Neural cell (in vitro differentiated cells): ENCODE measurements around the gene STIM2. TPM values are rescaled to one million over a fixed set of nuclear protein-coding genes. Genes with fewer than 3 reads are reported as not detected.

Source experiments
- H2AFZ ChIP-seq: fragments of 200-600, 300-800 bp; sonication (generic), shearing (Covaris generic); 2 replicates; pipeline ENCODE4 v1.6.0; 2014; ENCODE audit warnings: low read depth, mild to moderate bottlenecking, antibody characterized with exemption, low read length, moderate library complexity
- H3F3A ChIP-seq: fragments of 200-600 bp; shearing (Covaris generic); 2 replicates; pipeline ENCODE4 v1.6.1; 2016; ENCODE audit warnings: mild to moderate bottlenecking, moderate library complexity, mixed read lengths, antibody characterized with exemption, low read length; ENCODE audit not compliant: insufficient read depth, poor library complexity, severe bottlenecking
- H3K27ac ChIP-seq: fragments of 200-600, 300-800 bp; sonication (generic), shearing (Covaris generic); 2 replicates; pipeline ENCODE4 v1.5.1; 2014; ENCODE audit warnings: mild to moderate bottlenecking, low read length, moderate library complexity
- H3K27me3 ChIP-seq: fragments of 300-800, 200-600 bp; sonication (generic), shearing (Covaris generic); 2 replicates; pipeline ENCODE4 v1.6.0; 2014; ENCODE audit warnings: mild to moderate bottlenecking, low read depth, low read length, moderate library complexity; ENCODE audit not compliant: insufficient read depth
- H3K36me3 ChIP-seq: fragments of 300-800, 200-600 bp; sonication (generic), shearing (Covaris generic); 2 replicates; pipeline ENCODE4 v1.5.1; 2014; ENCODE audit warnings: mild to moderate bottlenecking, antibody characterized with exemption, low read length, moderate library complexity; ENCODE audit not compliant: insufficient read depth
- H3K4me2 ChIP-seq: fragments of 300-800, 200-600 bp; sonication (generic), shearing (Covaris generic); 2 replicates; pipeline ENCODE4 v1.6.0; 2014; ENCODE audit warnings: mild to moderate bottlenecking, low read length
- H3K4me3 ChIP-seq: fragments of 300-800, 200-600 bp; sonication (generic), shearing (Covaris generic); 2 replicates; pipeline ENCODE4 v1.5.1; 2014; ENCODE audit warnings: mild to moderate bottlenecking, low read length, moderate library complexity
- H3K79me2 ChIP-seq: fragments of 200-600 bp; shearing (Covaris generic); replicated peaks from 2 replicates; pipeline ENCODE4 v1.6.0; 2014; ENCODE audit warnings: mild to moderate bottlenecking, low read length, moderate library complexity; ENCODE audit not compliant: insufficient read depth
- H3K9ac ChIP-seq: fragments of 300-800, 200-600 bp; sonication (generic), shearing (Covaris generic); 2 replicates; pipeline ENCODE4 v1.6.1; 2016; ENCODE audit warnings: mild to moderate bottlenecking, low read length, mixed read lengths
- H3K9me2 ChIP-seq: fragments of 200-600 bp; shearing (Covaris generic); 2 replicates; pipeline ENCODE4 v1.6.1; 2016; ENCODE audit warnings: mild to moderate bottlenecking, low read length, mixed read lengths; ENCODE audit not compliant: insufficient read depth
- H3K9me3 ChIP-seq: fragments of 200-600, 300-800 bp; sonication (generic), shearing (Covaris generic); 2 replicates; pipeline ENCODE4 v1.6.1; 2016; ENCODE audit warnings: mild to moderate bottlenecking, mixed run types, low read length, moderate library complexity, mixed read lengths
- H4K20me1 ChIP-seq: fragments of 200-600 bp; shearing (Covaris generic); 2 replicates; pipeline ENCODE4 v1.6.1; 2016; ENCODE audit warnings: mild to moderate bottlenecking, mixed run types; ENCODE audit not compliant: insufficient read depth
- EP300 ChIP-seq: fragments of 450-650 bp; conservative IDR thresholded peaks from 2 replicates; pipeline ENCODE4 v1.6.1; 2014; ENCODE audit warnings: antibody characterized with exemption, mild to moderate bottlenecking, moderate library complexity; ENCODE audit not compliant: poor library complexity, severe bottlenecking
- EZH2 ChIP-seq: fragments of 200-600, 300-800 bp; shearing (Covaris generic), sonication (generic); IDR thresholded peaks from 2 replicates; pipeline ENCODE4 v1.6.1; 2014; ENCODE audit warnings: antibody characterized with exemption, low read length, borderline replicate concordance, mild to moderate bottlenecking; ENCODE audit not compliant: insufficient read depth, poor library complexity, severe bottlenecking
- MXI1 ChIP-seq: fragments of 450-650 bp; conservative IDR thresholded peaks from 2 replicates; pipeline ENCODE4 v1.6.1; 2014; ENCODE audit warnings: antibody characterized with exemption, mild to moderate bottlenecking; ENCODE audit not compliant: poor library complexity, severe bottlenecking
- POLR2AphosphoS5 ChIP-seq: IDR thresholded peaks from 2 replicates; pipeline ENCODE4 v1.6.1; 2012
- RAD21 ChIP-seq: fragments of 450-650 bp; conservative IDR thresholded peaks from 2 replicates; pipeline ENCODE4 v1.6.1; 2014; ENCODE audit warnings: antibody characterized with exemption, mild to moderate bottlenecking, moderate library complexity
- SMC3 ChIP-seq: fragments of 450-650 bp; conservative IDR thresholded peaks from 2 replicates; pipeline ENCODE4 v1.6.1; 2014; ENCODE audit warnings: antibody characterized with exemption, mild to moderate bottlenecking, moderate library complexity; ENCODE audit not compliant: poor library complexity
- TAF1 ChIP-seq: IDR thresholded peaks from 2 replicates; pipeline ENCODE4 v1.6.1; 2012; ENCODE audit warnings: low read depth
- polyA plus RNA-seq: library from polyadenylated mRNA; depleted of rRNA; stranded (reverse); fragments of >200 nt; gene quantifications from 2 replicates; pipeline ENCODE4 v1.2.3, GENCODE V29; 2014
- TF ChIP-seq, protein P1 (sequence below): IDR thresholded peaks from 2 replicates; pipeline ENCODE4 v1.6.1; 2012; ENCODE audit warnings: borderline replicate concordance
- TF ChIP-seq, protein P2 (sequence below): fragments of 450-650 bp; IDR thresholded peaks from 2 replicates; pipeline ENCODE4 v1.5.1; 2014; ENCODE audit warnings: antibody characterized with exemption, mild to moderate bottlenecking, moderate library complexity; ENCODE audit not compliant: poor library complexity, severe bottlenecking

The STIM2 gene
- polyA plus RNA-seq, 1 donor from 2014 or later, result 25.3 TPM

DNA sequence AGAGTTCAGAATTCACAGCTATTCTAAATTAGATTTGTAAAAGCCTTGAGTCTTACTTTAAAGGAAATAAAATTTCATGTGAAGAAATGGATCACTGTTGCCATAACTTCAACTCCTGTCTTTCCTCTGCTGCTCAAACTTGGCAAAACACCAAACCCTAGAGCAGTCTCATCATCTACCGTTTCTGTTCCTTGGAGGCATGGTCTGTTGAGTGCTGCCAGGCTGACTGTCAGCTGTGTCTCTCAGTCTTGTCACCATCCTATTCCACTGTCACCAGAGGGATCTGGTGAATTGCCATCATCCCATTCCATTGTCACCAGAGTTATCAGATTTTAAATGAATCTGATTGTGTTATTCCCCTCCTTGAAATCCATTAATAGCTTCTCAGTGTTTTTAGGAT, 55.6 kb downstream of the STIM2 start:
- TF ChIP-seq POLR2AphosphoS5, result peak; percentile 23
- TF ChIP-seq, protein P1, sequence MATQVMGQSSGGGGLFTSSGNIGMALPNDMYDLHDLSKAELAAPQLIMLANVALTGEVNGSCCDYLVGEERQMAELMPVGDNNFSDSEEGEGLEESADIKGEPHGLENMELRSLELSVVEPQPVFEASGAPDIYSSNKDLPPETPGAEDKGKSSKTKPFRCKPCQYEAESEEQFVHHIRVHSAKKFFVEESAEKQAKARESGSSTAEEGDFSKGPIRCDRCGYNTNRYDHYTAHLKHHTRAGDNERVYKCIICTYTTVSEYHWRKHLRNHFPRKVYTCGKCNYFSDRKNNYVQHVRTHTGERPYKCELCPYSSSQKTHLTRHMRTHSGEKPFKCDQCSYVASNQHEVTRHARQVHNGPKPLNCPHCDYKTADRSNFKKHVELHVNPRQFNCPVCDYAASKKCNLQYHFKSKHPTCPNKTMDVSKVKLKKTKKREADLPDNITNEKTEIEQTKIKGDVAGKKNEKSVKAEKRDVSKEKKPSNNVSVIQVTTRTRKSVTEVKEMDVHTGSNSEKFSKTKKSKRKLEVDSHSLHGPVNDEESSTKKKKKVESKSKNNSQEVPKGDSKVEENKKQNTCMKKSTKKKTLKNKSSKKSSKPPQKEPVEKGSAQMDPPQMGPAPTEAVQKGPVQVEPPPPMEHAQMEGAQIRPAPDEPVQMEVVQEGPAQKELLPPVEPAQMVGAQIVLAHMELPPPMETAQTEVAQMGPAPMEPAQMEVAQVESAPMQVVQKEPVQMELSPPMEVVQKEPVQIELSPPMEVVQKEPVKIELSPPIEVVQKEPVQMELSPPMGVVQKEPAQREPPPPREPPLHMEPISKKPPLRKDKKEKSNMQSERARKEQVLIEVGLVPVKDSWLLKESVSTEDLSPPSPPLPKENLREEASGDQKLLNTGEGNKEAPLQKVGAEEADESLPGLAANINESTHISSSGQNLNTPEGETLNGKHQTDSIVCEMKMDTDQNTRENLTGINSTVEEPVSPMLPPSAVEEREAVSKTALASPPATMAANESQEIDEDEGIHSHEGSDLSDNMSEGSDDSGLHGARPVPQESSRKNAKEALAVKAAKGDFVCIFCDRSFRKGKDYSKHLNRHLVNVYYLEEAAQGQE, result no peak
- peak; percentile 33 for TF ChIP-seq EP300
- H3K9ac ChIP-seq, result no peak overlapping the region
- H3K27ac ChIP-seq, result no peak overlapping the region
- H3K4me2 ChIP-seq, result no peak overlapping the region
- H4K20me1 ChIP-seq, result no peaks in the 10 kb centered on the region
- H3K9me3 ChIP-seq, result no peaks in the 10 kb centered on the region
- no peaks in the 10 kb centered on the region for H3K27me3 ChIP-seq
- no peaks in the 10 kb centered on the region for H3K79me2 ChIP-seq
- no peaks in the 10 kb centered on the region for H3K36me3 ChIP-seq
- no peaks in the 10 kb centered on the region for H3K9me2 ChIP-seq
- H3F3A ChIP-seq, result no peaks in the 10 kb centered on the region
- no peak overlapping the region for H3K4me3 ChIP-seq
- no peak overlapping the region for H2AFZ ChIP-seq

DNA sequence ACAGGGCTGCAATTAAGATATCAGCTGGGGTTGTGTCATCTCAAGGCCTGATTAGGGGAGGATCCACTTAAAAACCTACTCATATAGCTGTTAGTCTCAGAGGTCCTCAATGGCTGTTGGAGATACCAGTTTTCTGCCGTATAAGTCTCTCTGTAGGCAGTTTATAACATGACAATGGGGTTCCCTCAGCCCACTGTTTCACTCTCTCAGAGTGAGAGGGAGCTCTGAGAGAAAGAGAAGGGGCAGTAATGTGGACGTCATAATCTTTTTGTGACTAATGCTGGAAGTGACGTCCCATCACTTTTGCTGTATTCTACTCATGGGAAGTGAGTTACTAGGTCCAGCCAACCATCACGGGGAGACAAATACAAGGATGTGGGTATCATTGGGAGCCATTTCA, 70.3 kb downstream of the STIM2 start:
- Histone ChIP-seq H4K20me1 (no peaks in the 10 kb centered on the region), H3K4me3 (no peak overlapping the region), H3K79me2 (peaks cover 4% of the 10 kb centered on the region), H3K4me2 (no peak overlapping the region), H3K36me3 (no peaks in the 10 kb centered on the region), H3K27ac (no peak overlapping the region), H3F3A (no peaks in the 10 kb centered on the region), H3K9me2 (no peaks in the 10 kb centered on the region), H3K9ac (no peak overlapping the region), H3K9me3 (no peaks in the 10 kb centered on the region), H3K27me3 (no peaks in the 10 kb centered on the region), H2AFZ (no peak overlapping the region)
- TF ChIP-seq EZH2 (no peak), EP300 (no peak), TAF1 (no peak), RAD21 (no peak), POLR2AphosphoS5 (no peak), MXI1 (no peak), SMC3 (no peak)
- TF ChIP-seq, protein P2, sequence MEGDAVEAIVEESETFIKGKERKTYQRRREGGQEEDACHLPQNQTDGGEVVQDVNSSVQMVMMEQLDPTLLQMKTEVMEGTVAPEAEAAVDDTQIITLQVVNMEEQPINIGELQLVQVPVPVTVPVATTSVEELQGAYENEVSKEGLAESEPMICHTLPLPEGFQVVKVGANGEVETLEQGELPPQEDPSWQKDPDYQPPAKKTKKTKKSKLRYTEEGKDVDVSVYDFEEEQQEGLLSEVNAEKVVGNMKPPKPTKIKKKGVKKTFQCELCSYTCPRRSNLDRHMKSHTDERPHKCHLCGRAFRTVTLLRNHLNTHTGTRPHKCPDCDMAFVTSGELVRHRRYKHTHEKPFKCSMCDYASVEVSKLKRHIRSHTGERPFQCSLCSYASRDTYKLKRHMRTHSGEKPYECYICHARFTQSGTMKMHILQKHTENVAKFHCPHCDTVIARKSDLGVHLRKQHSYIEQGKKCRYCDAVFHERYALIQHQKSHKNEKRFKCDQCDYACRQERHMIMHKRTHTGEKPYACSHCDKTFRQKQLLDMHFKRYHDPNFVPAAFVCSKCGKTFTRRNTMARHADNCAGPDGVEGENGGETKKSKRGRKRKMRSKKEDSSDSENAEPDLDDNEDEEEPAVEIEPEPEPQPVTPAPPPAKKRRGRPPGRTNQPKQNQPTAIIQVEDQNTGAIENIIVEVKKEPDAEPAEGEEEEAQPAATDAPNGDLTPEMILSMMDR, result no peak
- TF ChIP-seq, protein P1, result no peak
